GM19328 (cell line): Measurements from ENCODE around the gene TUBA1C.
"Not testable (repeated sequence)": the region's sequence is repeated elsewhere in the genome, so short reads cannot be mapped to it uniquely, and the experiment has no call there.

ENCODE experiments used
- ATAC-seq: cut with Tn5 transposase; IDR thresholded peaks from one replicate; pipeline ENCODE4 v1.9.1; 2021; ENCODE audit warnings: mild to moderate bottlenecking, moderate library complexity; ENCODE audit not compliant: unreplicated experiment

Gene TUBA1C

GRCh38 chr12:49255456-49255855 lies 9.4 kb upstream of the TUBA1C start:
- not testable (repeated sequence) for ATAC-seq

GRCh38 chr12:49255857-49256637 lies 8.8 kb upstream of the TUBA1C start:
- no peak for ATAC-seq

- not testable (repeated sequence) for ATAC-seq
Measured at GRCh38 chr12:49257508-49258184, 7.2 kb upstream of the TUBA1C start.

GRCh38 chr12:49259452-49259851 lies 5.4 kb upstream of the TUBA1C start:
- ATAC-seq = no peak

GRCh38 chr12:49260166-49260565 lies 4.7 kb upstream of the TUBA1C start:
- no peak for ATAC-seq

- no peak for ATAC-seq
Measured at GRCh38 chr12:49260571-49261363, 4.1 kb upstream of the TUBA1C start.

- no peak for ATAC-seq
Measured at GRCh38 chr12:49261721-49262120, 3.2 kb upstream of the TUBA1C start.

- ATAC-seq = no peak
Measured at GRCh38 chr12:49263400-49263763, 1.5 kb upstream of the TUBA1C start.

- peak; percentile 21 for ATAC-seq
Measured at GRCh38 chr12:49264466-49264872, 413 bp upstream of the TUBA1C start.

- not testable (repeated sequence) for ATAC-seq
Measured at GRCh38 chr12:49269191-49269590, 4.3 kb downstream of the TUBA1C start.

GRCh38 chr12:49272790-49273725 lies 8.2 kb downstream of the TUBA1C start:
- ATAC-seq = no peak

GRCh38 chr12:49273726-49274395 lies 9.0 kb downstream of the TUBA1C start:
- ATAC-seq = no peak

GRCh38 chr12:49274396-49275069 lies 9.7 kb downstream of the TUBA1C start:
- no peak for ATAC-seq

- ATAC-seq = no peak
Measured at GRCh38 chr12:49276304-49277290, 11.7 kb downstream of the TUBA1C start.

- ATAC-seq = no peak
Measured at GRCh38 chr12:49277466-49277865, 12.6 kb downstream of the TUBA1C start.

GRCh38 chr12:49279706-49280159 lies 14.9 kb downstream of the TUBA1C start:
- no peak for ATAC-seq

- ATAC-seq = not testable (repeated sequence)
Measured at GRCh38 chr12:49280545-49280944, 15.7 kb downstream of the TUBA1C start.

GRCh38 chr12:49282302-49282701 lies 17.4 kb downstream of the TUBA1C start:
- ATAC-seq = no peak
